GM12865 (cell line): Measurements from ENCODE around the gene TM9SF4.

Experiments
- DNase-seq: peaks from one replicate; pipeline ENCODE4 v3.0.0; 2010; ENCODE audit warnings: low read depth
- H3K4me3 ChIP-seq: 2 replicates; pipeline ENCODE4 v1.5.1; 2011; ENCODE audit warnings: mild to moderate bottlenecking, low read depth, low read length, control low read depth
- CTCF ChIP-seq: IDR thresholded peaks from 2 replicates; pipeline ENCODE4 v1.5.1; 2011; ENCODE audit warnings: low read length, control low read depth, low read depth, inconsistent platforms; ENCODE audit not compliant: insufficient read depth; ENCODE audit errors: missing control alignments

The TM9SF4 gene

GRCh38 chr20:32188376-32189122 is 79.0 kb downstream of the TM9SF4 start:
- H3K4me3 ChIP-seq = no peak overlapping the region
- DNase-seq = no peak
- no peak for TF ChIP-seq CTCF

- no peak for DNase-seq
- TF ChIP-seq CTCF = no peak
- no peak overlapping the region for H3K4me3 ChIP-seq
Observed at GRCh38 chr20:32189123-32189410, 79.6 kb downstream of the TM9SF4 start.

- H3K4me3 ChIP-seq = no peak overlapping the region; the same call in 1 of the 2 replicates
- no peak for TF ChIP-seq CTCF
- no peak for DNase-seq
Observed at GRCh38 chr20:32189691-32190615, 80.4 kb downstream of the TM9SF4 start.

GRCh38 chr20:32190616-32191415 is 81.3 kb downstream of the TM9SF4 start:
- TF ChIP-seq CTCF = no peak
- DNase-seq = no peak

GRCh38 chr20:32191422-32191821 is 81.9 kb downstream of the TM9SF4 start:
- no peak for TF ChIP-seq CTCF
- no peak for DNase-seq
- no peak overlapping the region for H3K4me3 ChIP-seq

More at GRCh38 chr20:32190616-32191415, 81.3 kb downstream of the TM9SF4 start:
- H3K4me3 ChIP-seq = no peak overlapping the region

- no peak for TF ChIP-seq CTCF
- no peak overlapping the region for H3K4me3 ChIP-seq
- DNase-seq = no peak
Observed at GRCh38 chr20:32191873-32192272, 82.4 kb downstream of the TM9SF4 start.
